HepG2 (cell line): ENCODE results near the gene NDUFAF3. TPM values are rescaled to one million over a fixed set of nuclear protein-coding genes. Genes with fewer than 3 reads are reported as not detected.

Experiments
- AGO1 ChIP-seq: fragments of 200-400 bp; formaldehyde crosslinking; IDR thresholded peaks from 2 replicates; pipeline ENCODE4 v1.6.1; 2017; ENCODE audit warnings: mild to moderate bottlenecking, low read depth, low read length, moderate library complexity; ENCODE audit not compliant: poor library complexity, severe bottlenecking
- BHLHE40 ChIP-seq: IDR thresholded peaks from 2 replicates; pipeline ENCODE4 v1.6.1; 2011; ENCODE audit warnings: low read length, improper control_type of control experiment
- FOXO1 ChIP-seq: sonication (generic); formaldehyde crosslinking; IDR thresholded peaks from 2 replicates; pipeline ENCODE4 v1.4.0; 2020; ENCODE audit warnings: missing genetic modification reagents
- JUN ChIP-seq: sonication (generic); formaldehyde crosslinking; IDR thresholded peaks from 2 replicates; pipeline ENCODE4 v1.4.0; 2020; ENCODE audit warnings: mild to moderate bottlenecking, missing genetic modification reagents
- RFXAP ChIP-seq: sonication (generic); formaldehyde crosslinking; IDR thresholded peaks from 2 replicates; pipeline ENCODE4 v1.4.0; 2020; ENCODE audit warnings: missing genetic modification reagents, borderline replicate concordance
- ZNF556 ChIP-seq: sonication (generic); formaldehyde crosslinking; IDR thresholded peaks from 2 replicates; pipeline ENCODE4 v1.4.0; 2020; ENCODE audit warnings: mild to moderate bottlenecking, missing genetic modification reagents, borderline replicate concordance
- ZNF761 ChIP-seq: sonication (generic); formaldehyde crosslinking; conservative IDR thresholded peaks from 2 replicates; pipeline ENCODE4 v1.4.0; 2020; ENCODE audit warnings: mild to moderate bottlenecking, missing genetic modification reagents
- polyA plus RNA-seq, 8 experiments: library from polyadenylated mRNA; depleted of rRNA in 3 of 8; stranded (reverse) in 7 of 8; unstranded in 1 of 8; fragments of >200 nt; fragmentation: Illumina TruSeq in 4 of 8; extraction: Trizol in 4 of 8; gene quantifications; 2 replicates each; pipeline versions ENCODE4 v1.2.1 to v1.2.3, GENCODE V29; 2011 to 2016; ENCODE audit warnings: low read depth in 4 of 8, missing spikeins in 1 of 8, mixed read lengths in 1 of 8; ENCODE audit not compliant: insufficient read depth in 1 of 8
- total RNA-seq, 5 experiments: library from RNA; depleted of rRNA; stranded (reverse); fragments of >200 nt; fragmentation: Illumina TruSeq; extraction: Trizol; gene quantifications; 2 replicates each; pipeline ENCODE4 v1.2.3, GENCODE V29; 2016; ENCODE audit warnings: low read depth in 1 of 5
- TF ChIP-seq, protein P1 (sequence below), 2 experiments: fragments of 450-650 bp in 1 of 2; sonication (generic) in 1 of 2; formaldehyde crosslinking in 1 of 2; IDR thresholded peaks; 2 replicates each; pipeline versions ENCODE4 v1.6.1 to v1.8.0; 2016 to 2022; ENCODE audit warnings: antibody characterized with exemption in 1 of 2, mild to moderate bottlenecking in 1 of 2, missing genetic modification reagents in 1 of 2
- TF ChIP-seq, protein P2 (sequence below): sonication (generic); formaldehyde crosslinking; IDR thresholded peaks from 2 replicates; pipeline ENCODE4 v1.4.0; 2020; ENCODE audit warnings: missing genetic modification reagents
- TF ChIP-seq, protein P3 (sequence below): sonication (generic); formaldehyde crosslinking; conservative IDR thresholded peaks from 2 replicates; pipeline ENCODE4 v1.8.0; 2022; ENCODE audit warnings: mild to moderate bottlenecking, moderate library complexity, missing genetic modification reagents
- TF ChIP-seq, protein P4 (sequence below): sonication (generic); formaldehyde crosslinking; IDR thresholded peaks from 2 replicates; pipeline ENCODE4 v1.8.0; 2022; ENCODE audit warnings: missing genetic modification reagents, mild to moderate bottlenecking, borderline replicate concordance

NDUFAF3 gene
- total and polyA plus RNA-seq, 2 of the 13 experiments (the other 11 are each of a cell fraction or from before 2014, with no cell fraction given): 39.0 to 50.0 TPM

DNA sequence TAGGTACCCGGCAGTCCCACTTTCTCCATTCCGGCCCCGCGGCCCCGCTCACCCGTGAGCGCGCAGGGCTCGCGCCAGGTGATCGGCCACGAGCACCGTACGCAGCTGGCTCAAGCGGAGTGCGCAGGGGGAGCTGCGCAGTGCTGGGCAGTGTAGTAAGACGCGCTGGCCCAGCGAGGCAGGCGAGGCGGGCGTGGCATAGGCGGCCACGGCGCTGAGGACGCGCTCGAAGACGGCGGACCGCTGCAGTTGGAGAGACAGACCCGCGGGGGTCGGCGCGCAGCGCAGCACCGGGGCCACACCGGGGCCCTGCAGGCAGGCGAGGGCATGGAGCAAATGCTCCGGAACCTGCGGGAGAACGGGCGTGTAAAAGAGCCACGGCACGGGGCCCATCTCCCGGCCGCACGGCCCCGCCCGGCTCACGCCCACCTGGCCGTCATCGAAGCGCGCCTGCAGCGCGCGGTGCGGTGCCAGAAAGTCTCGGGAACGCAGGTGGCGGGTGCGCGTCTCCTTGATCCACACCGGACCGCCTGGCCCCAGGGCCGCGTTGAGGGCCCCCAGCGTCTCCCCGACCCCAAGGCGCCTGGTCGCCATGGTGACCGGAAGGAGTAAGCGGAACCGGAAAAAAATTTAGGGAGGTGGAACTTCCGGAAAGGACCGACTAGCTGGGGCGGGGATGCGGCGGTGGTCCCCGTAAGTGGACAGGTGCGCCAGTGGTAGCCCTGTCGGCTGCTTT, 3.8 kb upstream of the NDUFAF3 start, which contains the start of gene DALRD3 (continued):
- TF ChIP-seq, protein P1, sequence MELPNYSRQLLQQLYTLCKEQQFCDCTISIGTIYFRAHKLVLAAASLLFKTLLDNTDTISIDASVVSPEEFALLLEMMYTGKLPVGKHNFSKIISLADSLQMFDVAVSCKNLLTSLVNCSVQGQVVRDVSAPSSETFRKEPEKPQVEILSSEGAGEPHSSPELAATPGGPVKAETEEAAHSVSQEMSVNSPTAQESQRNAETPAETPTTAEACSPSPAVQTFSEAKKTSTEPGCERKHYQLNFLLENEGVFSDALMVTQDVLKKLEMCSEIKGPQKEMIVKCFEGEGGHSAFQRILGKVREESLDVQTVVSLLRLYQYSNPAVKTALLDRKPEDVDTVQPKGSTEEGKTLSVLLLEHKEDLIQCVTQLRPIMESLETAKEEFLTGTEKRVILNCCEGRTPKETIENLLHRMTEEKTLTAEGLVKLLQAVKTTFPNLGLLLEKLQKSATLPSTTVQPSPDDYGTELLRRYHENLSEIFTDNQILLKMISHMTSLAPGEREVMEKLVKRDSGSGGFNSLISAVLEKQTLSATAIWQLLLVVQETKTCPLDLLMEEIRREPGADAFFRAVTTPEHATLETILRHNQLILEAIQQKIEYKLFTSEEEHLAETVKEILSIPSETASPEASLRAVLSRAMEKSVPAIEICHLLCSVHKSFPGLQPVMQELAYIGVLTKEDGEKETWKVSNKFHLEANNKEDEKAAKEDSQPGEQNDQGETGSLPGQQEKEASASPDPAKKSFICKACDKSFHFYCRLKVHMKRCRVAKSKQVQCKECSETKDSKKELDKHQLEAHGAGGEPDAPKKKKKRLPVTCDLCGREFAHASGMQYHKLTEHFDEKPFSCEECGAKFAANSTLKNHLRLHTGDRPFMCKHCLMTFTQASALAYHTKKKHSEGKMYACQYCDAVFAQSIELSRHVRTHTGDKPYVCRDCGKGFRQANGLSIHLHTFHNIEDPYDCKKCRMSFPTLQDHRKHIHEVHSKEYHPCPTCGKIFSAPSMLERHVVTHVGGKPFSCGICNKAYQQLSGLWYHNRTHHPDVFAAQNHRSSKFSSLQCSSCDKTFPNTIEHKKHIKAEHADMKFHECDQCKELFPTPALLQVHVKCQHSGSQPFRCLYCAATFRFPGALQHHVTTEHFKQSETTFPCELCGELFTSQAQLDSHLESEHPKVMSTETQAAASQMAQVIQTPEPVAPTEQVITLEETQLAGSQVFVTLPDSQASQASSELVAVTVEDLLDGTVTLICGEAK (IDR thresholded peaks at IDR 0.05): no peak
- TF ChIP-seq, protein P1 (CRISPR knock-in tag; IDR thresholded peaks at IDR 0.05): peak; percentile 65; the same call in 1 of the 2 replicates
- peak; percentile 98 for TF ChIP-seq AGO1
- peak; percentile 66; the same call in 1 of the 2 replicates for TF ChIP-seq JUN (CRISPR knock-in tag)
- TF ChIP-seq, protein P2, sequence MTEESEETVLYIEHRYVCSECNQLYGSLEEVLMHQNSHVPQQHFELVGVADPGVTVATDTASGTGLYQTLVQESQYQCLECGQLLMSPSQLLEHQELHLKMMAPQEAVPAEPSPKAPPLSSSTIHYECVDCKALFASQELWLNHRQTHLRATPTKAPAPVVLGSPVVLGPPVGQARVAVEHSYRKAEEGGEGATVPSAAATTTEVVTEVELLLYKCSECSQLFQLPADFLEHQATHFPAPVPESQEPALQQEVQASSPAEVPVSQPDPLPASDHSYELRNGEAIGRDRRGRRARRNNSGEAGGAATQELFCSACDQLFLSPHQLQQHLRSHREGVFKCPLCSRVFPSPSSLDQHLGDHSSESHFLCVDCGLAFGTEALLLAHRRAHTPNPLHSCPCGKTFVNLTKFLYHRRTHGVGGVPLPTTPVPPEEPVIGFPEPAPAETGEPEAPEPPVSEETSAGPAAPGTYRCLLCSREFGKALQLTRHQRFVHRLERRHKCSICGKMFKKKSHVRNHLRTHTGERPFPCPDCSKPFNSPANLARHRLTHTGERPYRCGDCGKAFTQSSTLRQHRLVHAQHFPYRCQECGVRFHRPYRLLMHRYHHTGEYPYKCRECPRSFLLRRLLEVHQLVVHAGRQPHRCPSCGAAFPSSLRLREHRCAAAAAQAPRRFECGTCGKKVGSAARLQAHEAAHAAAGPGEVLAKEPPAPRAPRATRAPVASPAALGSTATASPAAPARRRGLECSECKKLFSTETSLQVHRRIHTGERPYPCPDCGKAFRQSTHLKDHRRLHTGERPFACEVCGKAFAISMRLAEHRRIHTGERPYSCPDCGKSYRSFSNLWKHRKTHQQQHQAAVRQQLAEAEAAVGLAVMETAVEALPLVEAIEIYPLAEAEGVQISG (CRISPR knock-in tag): peak; percentile 82
- TF ChIP-seq ZNF556 (CRISPR knock-in tag): peak; percentile 36; the same call in 1 of the 2 replicates
- no peak for TF ChIP-seq FOXO1 (CRISPR knock-in tag)
- TF ChIP-seq, protein P3, sequence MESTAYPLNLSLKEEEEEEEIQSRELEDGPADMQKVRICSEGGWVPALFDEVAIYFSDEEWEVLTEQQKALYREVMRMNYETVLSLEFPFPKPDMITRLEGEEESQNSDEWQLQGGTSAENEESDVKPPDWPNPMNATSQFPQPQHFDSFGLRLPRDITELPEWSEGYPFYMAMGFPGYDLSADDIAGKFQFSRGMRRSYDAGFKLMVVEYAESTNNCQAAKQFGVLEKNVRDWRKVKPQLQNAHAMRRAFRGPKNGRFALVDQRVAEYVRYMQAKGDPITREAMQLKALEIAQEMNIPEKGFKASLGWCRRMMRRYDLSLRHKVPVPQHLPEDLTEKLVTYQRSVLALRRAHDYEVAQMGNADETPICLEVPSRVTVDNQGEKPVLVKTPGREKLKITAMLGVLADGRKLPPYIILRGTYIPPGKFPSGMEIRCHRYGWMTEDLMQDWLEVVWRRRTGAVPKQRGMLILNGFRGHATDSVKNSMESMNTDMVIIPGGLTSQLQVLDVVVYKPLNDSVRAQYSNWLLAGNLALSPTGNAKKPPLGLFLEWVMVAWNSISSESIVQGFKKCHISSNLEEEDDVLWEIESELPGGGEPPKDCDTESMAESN (CRISPR knock-in tag): peak; percentile 83
- TF ChIP-seq ZNF761 (CRISPR knock-in tag): peak; percentile 81; the same call in 1 of the 2 replicates
- TF ChIP-seq RFXAP (CRISPR knock-in tag): 0 out of 2 replicates have a peak, but pooled peaks have one; percentile 39
- TF ChIP-seq, protein P4, sequence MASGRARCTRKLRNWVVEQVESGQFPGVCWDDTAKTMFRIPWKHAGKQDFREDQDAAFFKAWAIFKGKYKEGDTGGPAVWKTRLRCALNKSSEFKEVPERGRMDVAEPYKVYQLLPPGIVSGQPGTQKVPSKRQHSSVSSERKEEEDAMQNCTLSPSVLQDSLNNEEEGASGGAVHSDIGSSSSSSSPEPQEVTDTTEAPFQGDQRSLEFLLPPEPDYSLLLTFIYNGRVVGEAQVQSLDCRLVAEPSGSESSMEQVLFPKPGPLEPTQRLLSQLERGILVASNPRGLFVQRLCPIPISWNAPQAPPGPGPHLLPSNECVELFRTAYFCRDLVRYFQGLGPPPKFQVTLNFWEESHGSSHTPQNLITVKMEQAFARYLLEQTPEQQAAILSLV (CRISPR knock-in tag): 0 out of 2 replicates have a peak, but pooled peaks have one; percentile 70
- TF ChIP-seq BHLHE40: 0 out of 2 replicates have a peak, but pooled peaks have one; percentile 16
